Ishikawa (cell line): ENCODE data around the gene REG3G.

Experiments
- CEBPB ChIP-seq: IDR thresholded peaks from 2 replicates; pipeline ENCODE4 v1.6.1; 2012
- CREB1 ChIP-seq: IDR thresholded peaks from 2 replicates; pipeline ENCODE4 v1.6.1; 2012; ENCODE audit warnings: low read depth
- EGR1 ChIP-seq: IDR thresholded peaks from 2 replicates; pipeline ENCODE4 v1.6.1; 2012
- EP300 ChIP-seq: IDR thresholded peaks from 2 replicates; pipeline ENCODE4 v1.6.1; 2012; ENCODE audit warnings: borderline replicate concordance
- FOXM1 ChIP-seq: IDR thresholded peaks from 2 replicates; pipeline ENCODE4 v1.6.1; 2012; ENCODE audit warnings: low read depth, borderline replicate concordance
- RAD21 ChIP-seq: IDR thresholded peaks from 2 replicates; pipeline ENCODE4 v1.6.1; 2012; ENCODE audit warnings: low read depth
- TAF1 ChIP-seq: IDR thresholded peaks from 2 replicates; pipeline ENCODE4 v1.6.1; 2012; ENCODE audit warnings: low read depth, mild to moderate bottlenecking
- TCF12 ChIP-seq: IDR thresholded peaks from 2 replicates; pipeline ENCODE4 v1.6.1; 2012; ENCODE audit warnings: low read depth
- TEAD4 ChIP-seq: IDR thresholded peaks from 2 replicates; pipeline ENCODE4 v1.6.1; 2012
- YY1 ChIP-seq: IDR thresholded peaks from 2 replicates; pipeline ENCODE4 v1.6.1; 2012; ENCODE audit warnings: low read depth
- ZBTB7A ChIP-seq: IDR thresholded peaks from 2 replicates; pipeline ENCODE4 v1.6.1; 2012; ENCODE audit warnings: low read depth
- TF ChIP-seq, protein P1 (sequence below): IDR thresholded peaks from 2 replicates; pipeline ENCODE4 v1.6.1; 2012
- TF ChIP-seq, protein P2 (sequence below): IDR thresholded peaks from 2 replicates; pipeline ENCODE4 v1.6.1; 2012
- TF ChIP-seq, protein P3 (sequence below): IDR thresholded peaks from 2 replicates; pipeline ENCODE4 v1.6.1; 2012; ENCODE audit warnings: low read depth, mild to moderate bottlenecking

Gene REG3G

DNA sequence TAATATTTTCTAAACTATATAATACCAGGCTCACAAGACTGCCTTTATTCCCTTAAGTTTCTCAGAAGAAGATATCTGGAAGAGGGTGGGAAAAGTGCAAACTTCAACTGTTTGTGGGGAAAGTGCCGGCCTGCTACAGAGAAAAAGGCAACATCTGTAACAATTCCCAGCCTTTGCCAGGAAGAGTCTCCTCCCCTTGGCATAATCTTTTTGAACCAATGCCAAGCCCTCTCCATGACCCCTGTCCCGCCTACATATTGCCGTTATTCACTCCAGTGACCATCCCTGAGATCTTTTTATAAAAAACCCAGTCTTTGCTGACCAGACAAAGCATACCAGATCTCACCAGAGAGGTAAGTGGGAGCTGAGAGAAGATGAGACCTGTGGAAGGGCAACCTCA, at the start of gene REG3G:
Gene REG3G, plus strand, starts transcription at position 282 of the 400 bp plus-strand sequence. CDS start 392 bp downstream, outside the sequence.
- TF ChIP-seq FOXM1 (no peak), EP300 (no peak), CREB1 (no peak), YY1 (no peak), EGR1 (no peak)
- TF ChIP-seq, protein P1, sequence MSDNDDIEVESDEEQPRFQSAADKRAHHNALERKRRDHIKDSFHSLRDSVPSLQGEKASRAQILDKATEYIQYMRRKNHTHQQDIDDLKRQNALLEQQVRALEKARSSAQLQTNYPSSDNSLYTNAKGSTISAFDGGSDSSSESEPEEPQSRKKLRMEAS = no peak

DNA sequence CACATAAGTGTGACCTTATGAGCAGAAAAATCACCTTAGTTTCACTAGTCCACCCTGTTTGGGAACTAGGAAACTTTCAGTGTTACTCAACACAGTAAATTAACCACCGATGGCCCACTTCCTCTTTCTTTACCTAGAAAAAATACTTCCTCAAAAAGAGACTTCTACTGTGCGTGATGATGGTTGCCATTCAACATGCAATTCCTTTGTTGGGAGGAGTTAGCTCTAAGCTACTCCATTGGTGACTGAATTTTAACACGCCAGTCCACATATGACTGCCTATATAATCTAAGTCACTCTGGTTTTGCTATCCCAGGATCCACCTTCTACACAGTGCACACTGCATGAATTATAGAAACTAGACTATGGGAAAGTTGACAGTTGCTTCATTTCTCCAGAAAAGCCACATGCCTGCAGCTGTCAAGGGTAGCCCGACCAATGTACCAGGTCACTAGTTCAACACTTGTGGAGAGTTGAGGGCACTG, 47.8 kb upstream of the REG3G start:
- TF ChIP-seq TCF12 = no peak
- TF ChIP-seq CREB1 = no peak
- TF ChIP-seq YY1 = no peak
- TF ChIP-seq TAF1 = no peak
- TF ChIP-seq, protein P2, sequence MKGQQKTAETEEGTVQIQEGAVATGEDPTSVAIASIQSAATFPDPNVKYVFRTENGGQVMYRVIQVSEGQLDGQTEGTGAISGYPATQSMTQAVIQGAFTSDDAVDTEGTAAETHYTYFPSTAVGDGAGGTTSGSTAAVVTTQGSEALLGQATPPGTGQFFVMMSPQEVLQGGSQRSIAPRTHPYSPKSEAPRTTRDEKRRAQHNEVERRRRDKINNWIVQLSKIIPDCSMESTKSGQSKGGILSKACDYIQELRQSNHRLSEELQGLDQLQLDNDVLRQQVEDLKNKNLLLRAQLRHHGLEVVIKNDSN = no peak
- TF ChIP-seq, protein P1 = no peak
- TF ChIP-seq ZBTB7A = no peak
- TF ChIP-seq EGR1 = no peak
- TF ChIP-seq EP300 = no peak
- TF ChIP-seq FOXM1 = no peak

DNA sequence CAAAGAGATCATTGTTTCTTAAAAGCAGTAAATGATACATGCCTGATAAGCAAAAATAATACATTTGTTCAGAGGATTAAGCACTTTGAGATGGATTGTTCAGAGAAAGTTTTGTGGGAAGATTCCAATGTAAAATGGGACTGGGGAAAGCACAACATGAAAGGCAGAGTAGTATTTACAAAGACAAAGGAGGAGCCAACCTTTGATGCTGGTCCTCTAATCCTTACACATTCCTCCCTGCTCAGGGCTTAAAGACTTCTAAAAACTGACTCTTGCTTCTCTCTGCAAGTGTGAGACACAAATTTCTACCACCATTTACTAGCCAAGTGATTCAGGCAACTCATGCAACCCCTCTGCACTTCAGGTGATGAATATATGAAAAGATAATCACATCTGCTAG, 47.2 kb upstream of the REG3G start:
- TF ChIP-seq YY1 = no peak
- TF ChIP-seq CEBPB = no peak
- no peak for TF ChIP-seq FOXM1
- no peak for TF ChIP-seq TEAD4
- no peak for TF ChIP-seq EGR1
- TF ChIP-seq TAF1 = no peak
- no peak for TF ChIP-seq RAD21
- TF ChIP-seq, protein P2 = no peak

DNA sequence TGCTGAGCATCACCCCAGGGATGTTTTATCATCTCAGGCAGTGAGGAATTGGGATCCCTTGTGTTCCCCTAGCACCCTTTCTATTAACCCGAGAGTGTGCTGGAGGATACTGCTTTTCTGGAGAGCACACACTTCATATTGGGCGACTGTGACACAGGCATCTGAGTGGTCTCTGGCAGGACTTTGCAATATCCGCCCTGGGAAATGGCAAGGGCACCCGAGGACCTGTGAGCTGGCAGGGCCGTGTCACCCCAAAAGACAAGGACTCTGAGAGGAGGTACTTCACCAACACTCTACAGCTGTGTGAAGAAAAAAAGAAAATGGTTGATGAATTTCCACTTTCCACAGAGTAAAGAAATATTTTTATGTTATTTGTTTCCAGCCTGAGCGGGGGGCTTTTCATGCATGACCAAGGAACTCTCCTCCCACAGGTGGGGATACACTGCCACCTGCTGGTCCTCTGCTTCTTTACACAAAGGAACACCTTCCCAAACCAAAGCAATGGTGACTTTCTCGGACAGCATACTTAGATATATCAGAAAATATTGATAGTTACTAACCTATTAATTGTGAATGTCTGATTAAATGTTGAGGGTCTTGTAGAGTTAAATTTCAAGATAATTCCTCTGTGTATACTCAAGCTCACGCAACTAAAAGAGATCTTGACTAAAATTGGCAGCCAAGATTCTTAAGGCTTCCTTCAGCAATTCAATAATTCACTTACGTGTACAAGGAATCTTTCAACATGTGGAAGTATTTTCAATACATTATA, 45.9 kb upstream of the REG3G start:
- TF ChIP-seq, protein P1 = no peak
- peak; percentile 93 for TF ChIP-seq RAD21

DNA sequence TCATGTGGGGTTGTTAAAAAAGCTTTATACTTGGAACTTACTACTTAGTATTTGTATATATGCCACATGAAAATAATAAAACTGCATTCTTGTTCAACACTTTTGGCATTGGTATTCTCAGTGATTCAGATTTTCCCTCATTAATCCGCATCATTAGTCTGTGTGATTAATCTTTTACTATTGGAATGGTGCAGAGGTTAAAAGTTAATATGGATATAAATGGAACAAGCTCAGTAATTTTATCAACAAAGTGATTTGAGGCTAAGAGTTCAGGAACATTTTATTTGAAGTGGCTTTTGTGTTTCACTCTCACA, 45.4 kb upstream of the REG3G start:
- no peak for TF ChIP-seq TCF12
- no peak for TF ChIP-seq EGR1
- no peak for TF ChIP-seq YY1
- no peak for TF ChIP-seq ZBTB7A
- TF ChIP-seq EP300 = no peak
- no peak for TF ChIP-seq CEBPB
- no peak for TF ChIP-seq FOXM1
- no peak for TF ChIP-seq TAF1
- no peak for TF ChIP-seq RAD21
- TF ChIP-seq, protein P1 = no peak
- TF ChIP-seq, protein P3, sequence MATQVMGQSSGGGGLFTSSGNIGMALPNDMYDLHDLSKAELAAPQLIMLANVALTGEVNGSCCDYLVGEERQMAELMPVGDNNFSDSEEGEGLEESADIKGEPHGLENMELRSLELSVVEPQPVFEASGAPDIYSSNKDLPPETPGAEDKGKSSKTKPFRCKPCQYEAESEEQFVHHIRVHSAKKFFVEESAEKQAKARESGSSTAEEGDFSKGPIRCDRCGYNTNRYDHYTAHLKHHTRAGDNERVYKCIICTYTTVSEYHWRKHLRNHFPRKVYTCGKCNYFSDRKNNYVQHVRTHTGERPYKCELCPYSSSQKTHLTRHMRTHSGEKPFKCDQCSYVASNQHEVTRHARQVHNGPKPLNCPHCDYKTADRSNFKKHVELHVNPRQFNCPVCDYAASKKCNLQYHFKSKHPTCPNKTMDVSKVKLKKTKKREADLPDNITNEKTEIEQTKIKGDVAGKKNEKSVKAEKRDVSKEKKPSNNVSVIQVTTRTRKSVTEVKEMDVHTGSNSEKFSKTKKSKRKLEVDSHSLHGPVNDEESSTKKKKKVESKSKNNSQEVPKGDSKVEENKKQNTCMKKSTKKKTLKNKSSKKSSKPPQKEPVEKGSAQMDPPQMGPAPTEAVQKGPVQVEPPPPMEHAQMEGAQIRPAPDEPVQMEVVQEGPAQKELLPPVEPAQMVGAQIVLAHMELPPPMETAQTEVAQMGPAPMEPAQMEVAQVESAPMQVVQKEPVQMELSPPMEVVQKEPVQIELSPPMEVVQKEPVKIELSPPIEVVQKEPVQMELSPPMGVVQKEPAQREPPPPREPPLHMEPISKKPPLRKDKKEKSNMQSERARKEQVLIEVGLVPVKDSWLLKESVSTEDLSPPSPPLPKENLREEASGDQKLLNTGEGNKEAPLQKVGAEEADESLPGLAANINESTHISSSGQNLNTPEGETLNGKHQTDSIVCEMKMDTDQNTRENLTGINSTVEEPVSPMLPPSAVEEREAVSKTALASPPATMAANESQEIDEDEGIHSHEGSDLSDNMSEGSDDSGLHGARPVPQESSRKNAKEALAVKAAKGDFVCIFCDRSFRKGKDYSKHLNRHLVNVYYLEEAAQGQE = no peak
- TF ChIP-seq, protein P2 = no peak
- no peak for TF ChIP-seq CREB1

DNA sequence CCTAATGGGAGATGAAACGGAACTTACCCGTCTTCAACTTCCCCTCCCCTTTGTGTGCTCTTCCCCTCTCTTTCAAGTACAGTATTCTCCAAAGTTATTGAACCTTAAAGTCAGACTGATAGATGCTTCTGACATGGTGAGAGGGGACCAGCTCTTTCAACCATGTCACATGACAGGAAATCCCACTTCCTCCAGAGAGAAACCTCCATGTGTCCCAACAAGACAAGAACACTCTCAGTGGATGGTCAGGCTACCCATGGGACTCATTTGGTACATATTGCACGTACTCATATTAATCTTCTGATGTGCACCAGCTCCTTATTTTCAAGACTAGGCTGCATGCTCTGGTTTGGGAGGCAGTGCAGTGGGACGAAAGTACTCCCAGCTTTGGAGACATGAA, 44.6 kb upstream of the REG3G start:
- no peak for TF ChIP-seq EGR1
- TF ChIP-seq, protein P1 = no peak
- no peak for TF ChIP-seq CEBPB
- TF ChIP-seq, protein P3 = no peak
- TF ChIP-seq, protein P2 = no peak
- no peak for TF ChIP-seq FOXM1
- TF ChIP-seq TEAD4 = no peak
